HG03097 (cell line): Measurements from ENCODE around the gene RANBP3.

Source experiments
- ATAC-seq: cut with Tn5 transposase; IDR thresholded peaks from one replicate; pipeline ENCODE4 v1.9.1; 2021; ENCODE audit not compliant: unreplicated experiment, low FRiP score

RANBP3 gene

DNA sequence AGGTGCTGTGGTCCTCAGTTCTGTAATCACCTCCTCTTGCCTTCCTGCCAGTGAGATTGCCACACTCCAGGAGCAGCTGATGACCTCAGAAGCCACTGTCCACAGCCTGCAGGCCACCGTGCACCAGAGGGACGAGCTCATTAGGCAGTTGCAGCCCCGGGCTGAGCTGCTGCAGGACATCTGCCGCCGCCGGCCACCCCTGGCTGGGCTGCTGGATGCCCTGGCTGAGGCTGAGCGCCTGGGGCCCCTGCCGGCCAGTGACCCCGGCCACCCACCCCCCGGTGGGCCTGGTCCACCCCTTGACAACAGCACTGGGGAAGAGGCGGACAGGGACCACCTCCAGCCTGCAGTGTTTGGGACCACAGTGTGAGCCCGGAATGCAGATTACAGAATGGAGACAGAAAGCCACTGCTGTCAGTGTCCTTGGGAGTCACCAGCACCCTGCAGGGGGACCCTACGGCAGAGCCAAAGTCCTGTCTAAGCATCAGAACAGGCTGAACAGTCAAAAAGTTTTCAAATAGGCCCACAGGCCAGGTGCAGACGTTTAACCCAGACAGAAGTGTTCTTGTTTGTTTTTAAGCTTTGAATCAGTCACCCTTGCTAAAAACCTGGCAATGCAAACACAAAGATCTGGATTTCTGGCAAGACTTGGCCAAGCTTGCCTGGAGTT is 69.0 kb downstream of the RANBP3 start:
- no peak for ATAC-seq

- no peak for ATAC-seq
Observed at GRCh38 chr19:5907241-5907640, 70.7 kb downstream of the RANBP3 start.

DNA sequence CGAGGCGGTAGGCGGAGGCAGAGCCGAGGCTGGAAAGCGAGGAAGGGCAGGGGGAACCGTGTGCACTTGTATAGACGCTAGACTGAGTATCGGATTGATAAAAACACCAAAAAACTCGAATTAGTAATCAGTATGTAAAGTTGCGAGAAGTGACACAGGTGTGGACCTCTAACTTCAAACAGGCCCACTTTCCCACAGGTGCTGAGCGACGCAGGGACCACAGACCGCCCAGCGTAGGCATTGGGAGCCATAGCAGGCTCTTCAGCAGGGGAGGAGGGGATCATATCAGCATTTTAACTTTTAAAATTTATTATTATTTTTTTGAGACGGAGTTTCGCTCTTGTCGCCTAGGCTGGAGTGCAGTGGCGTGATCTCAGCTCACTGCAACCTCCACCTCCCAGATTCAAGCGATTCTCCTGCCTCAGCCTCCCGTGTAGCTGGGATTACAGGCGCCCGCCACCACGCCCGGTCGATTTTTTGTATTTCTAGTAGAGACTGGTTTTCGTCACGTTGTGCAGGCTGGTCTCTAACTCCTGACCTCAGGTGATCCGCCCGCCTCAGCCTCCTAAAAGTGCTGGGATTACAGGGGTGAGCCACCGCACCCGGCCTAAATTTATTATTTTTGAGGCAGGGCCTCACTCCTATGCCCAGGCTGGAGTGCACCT is 72.7 kb downstream of the RANBP3 start:
- ATAC-seq: no peak

DNA sequence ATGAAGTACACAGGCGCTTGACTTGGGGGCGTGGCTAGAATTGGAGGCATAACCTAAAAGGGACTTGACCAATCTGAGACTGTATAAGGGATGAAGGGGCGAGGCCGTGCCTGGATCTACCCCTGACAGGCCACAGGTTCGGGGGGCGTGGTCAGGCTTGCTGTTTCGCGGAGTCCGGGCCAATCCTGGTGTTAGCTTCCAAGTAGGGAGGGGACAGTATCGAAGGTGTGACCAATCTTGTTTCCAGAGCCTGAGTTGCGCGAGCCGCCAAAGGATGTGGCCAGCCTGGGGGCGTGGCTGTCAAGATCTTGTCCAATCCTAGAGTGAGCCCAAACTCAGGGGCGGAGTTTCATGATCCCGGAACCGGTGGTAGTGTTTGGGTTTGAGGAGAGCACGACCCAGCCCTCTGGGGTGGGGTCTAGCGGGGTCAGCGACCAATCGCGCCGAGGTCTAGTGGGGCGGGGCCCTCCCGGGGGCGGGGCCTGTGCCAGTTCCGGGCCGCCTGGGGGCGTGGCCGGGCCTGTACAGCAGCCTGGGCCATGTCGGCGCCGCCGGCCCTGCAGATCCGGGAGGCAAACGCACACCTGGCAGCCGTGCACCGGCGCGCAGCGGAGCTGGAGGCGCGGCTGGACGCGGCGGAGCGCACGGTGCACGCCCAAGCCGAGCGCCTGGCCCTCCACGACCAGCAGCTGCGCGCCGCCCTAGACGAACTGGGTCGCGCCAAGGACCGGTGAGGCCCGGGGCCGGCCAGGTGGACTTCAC is 73.4 kb downstream of the RANBP3 start, which contains the start of gene VMAC:
Gene VMAC (plus strand): TSS at position 521 of the 762 bp plus-strand sequence. CDS start 19 bp downstream, at position 540.
- peak; percentile 74 for ATAC-seq

DNA sequence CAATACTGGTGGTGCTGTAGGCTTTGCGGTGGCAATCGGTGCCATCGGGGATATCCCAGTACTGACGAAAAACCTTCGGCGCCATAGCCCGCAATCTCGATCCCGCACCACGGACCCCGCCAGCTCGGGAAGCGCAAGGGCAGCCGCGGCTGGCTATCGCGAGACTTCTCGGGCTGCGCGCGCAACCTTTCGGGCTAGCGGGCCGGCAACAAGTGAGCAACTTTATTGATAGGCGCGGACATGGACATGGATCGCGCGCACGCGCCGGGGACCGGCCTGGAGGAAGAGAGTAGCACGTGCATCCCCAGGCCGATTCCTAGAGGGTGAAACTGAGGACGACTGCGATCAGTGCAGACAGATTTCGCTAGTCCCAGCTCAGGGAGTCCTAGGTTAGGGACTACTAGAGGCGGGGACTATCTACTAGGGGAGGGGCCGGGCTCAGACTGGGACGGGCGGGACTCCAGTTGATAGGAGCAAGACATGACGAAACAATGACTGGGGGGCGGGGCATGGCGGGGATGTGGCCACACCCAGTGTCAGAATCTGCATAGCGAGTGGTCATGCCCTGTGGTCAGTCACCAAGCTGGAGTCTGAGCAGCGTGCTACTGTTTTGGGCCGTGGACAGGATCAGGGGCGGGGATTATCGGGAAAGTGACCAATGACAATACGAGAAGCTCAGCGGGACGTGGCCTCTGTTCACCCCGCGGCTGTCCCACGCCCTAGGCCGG is 74.2 kb downstream of the RANBP3 start, which contains the start of gene NDUFA11:
Gene NDUFA11 (minus strand): TSS at position 167 of the 728 bp plus-strand sequence. CDS start 82 bp downstream, at position 85.
- peak; percentile 37 for ATAC-seq

DNA sequence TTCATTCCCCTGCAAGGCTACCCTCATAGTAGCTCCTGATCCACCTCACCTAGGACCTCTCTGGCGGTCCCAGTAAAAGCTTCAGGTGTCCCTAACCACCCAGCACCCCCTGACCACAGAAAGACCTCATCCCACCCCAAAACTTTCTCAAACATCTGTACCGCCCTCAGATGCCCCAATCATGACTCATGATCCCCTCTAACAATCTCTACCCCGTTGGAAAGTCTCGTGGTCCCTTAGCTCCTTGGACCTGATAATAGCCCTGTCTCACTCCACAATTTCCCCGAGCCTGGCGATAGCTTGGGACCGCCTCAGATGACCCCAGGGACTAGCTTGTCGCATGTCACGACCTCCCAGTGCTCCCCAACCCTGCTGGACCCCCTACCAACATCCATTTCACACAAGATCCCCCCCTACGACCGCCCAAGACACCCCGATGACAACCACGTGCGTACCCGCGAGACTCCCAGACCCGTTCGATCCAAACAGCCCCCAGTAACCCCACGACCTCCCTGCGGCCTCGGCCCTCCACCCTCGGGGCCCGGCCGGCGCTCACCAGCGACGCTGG is 74.8 kb downstream of the RANBP3 start:
- no peak for ATAC-seq

DNA sequence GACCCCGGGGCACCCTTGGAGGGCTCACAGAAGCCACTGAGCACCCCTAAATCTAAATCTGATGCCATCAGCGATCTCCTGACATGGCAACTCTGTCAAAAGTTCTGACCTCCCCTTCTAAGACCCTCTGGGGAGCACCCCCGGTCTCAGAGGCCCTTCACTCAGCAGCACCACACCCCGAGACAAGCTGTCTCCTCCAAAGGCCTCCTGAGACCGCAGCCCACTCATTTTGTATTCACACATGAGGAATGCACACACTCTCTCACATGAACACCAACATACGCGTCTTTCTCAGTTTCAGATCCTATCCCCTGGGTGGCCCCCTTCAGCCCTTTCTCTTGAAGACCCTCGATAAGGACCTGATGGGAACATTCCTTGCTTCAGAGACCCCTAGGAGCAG is 77.0 kb downstream of the RANBP3 start:
- no peak for ATAC-seq

- ATAC-seq: no peak
Observed at GRCh38 chr19:5899728-5900526, 78.0 kb downstream of the RANBP3 start.

GRCh38 chr19:5897189-5897969 is 80.6 kb downstream of the RANBP3 start:
- no peak for ATAC-seq

GRCh38 chr19:5896365-5897076 is 81.4 kb downstream of the RANBP3 start:
- no peak for ATAC-seq

- no peak for ATAC-seq
Observed at GRCh38 chr19:5895890-5896289, 82.0 kb downstream of the RANBP3 start.

DNA sequence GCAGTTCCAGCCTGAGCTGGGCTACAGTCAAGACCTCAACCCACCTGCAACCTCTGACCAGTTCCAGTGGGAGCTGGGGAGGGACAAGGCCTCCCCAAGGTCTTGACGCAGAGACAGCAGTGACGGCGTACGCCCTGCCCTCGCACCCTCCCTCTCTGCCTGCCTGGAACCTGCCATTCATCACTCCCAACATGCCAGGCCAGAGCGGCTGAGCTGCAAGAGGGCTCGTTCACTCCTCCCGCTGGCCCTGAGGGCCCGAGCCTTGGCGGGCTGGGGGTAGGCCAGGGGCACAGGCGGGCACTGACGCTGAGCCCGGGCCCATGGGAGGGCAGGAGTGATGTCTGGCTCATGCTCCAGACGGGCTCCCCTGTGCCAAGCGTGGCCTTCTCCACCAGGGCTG is 82.5 kb downstream of the RANBP3 start:
- no peak for ATAC-seq

GRCh38 chr19:5894704-5895349 is 83.1 kb downstream of the RANBP3 start:
- no peak for ATAC-seq

DNA sequence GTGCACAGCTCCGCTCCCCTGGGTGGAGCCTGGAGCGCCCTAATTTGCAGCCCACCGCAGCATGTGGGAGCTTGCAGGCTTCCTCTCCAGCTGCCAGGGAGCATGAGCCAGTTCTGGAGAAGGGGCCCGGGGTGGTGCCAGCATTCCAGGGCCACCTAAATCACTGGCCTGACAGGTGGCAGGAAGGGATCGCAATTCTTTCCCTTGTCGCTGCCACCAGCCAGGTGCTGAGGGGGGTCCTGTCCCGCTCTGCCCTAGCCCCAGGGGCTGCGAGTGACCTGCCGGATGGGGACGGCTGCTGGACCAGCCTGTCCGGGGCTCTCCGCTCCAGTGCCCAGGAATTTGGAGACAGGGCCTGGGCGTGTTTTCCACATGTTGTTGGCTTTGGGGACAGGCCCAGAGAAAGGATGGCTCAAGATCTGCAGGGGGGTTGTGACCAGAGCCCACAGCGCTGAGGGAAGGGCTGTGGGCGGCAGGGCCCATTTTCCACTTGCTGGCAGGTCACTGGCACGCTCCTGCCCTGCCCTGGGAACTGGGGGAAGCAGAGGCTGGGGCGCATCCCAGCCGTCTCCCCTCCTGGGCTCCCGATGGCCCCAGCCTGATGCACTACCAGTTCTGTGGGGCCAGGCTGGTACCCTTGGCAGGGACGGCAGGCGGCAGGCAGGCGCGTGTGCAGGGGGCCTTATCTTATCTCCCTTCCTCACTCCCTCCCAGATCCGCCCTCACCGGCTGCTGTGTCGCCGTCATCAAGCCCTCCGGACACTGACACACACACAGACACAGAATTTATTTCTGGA is 83.8 kb downstream of the RANBP3 start:
- no peak for ATAC-seq

- no peak for ATAC-seq
Observed at GRCh38 chr19:5893296-5893903, 84.5 kb downstream of the RANBP3 start.

GRCh38 chr19:5892772-5893275 is 85.1 kb downstream of the RANBP3 start:
- no peak for ATAC-seq
